AG04450 (cell line): ENCODE data around the gene RGS17. TPM values are rescaled to one million over a fixed set of nuclear protein-coding genes. Genes with fewer than 3 reads are reported as not detected.
A peak's percentile ranks its signal among the peaks of the same experiment; 100 is the strongest.
"Not testable (repeated sequence)": the region's sequence is repeated elsewhere in the genome, so short reads cannot be mapped to it uniquely, and the experiment has no call there.

Experiments
- CTCF ChIA-PET: fragments of 300-600, 350-600 bp; formaldehyde crosslinking; extraction: SDS; loops from one replicate; lab custom pipeline; 2022; ENCODE audit warnings: antibody characterized with exemption, inconsistent platforms; lab: Charles Lee
- POLR2A ChIA-PET: fragments of 350-600 bp; formaldehyde crosslinking; extraction: SDS; loops from one replicate; lab custom pipeline; 2021; ENCODE audit warnings: antibody characterized with exemption, inconsistent platforms; lab: Yijun Ruan, JAX
- DNase-seq: peaks from one replicate; pipeline ENCODE4 v3.0.0-alpha.2; 2011; ENCODE audit warnings: low read depth, low spot score
- H3K27ac ChIP-seq: one replicate; pipeline ENCODE4 v1.5.1; 2012; ENCODE audit warnings: low read depth, low read length, control low read depth
- H3K27me3 ChIP-seq: one replicate; pipeline ENCODE4 v1.6.0; 2012; ENCODE audit warnings: low read length; ENCODE audit not compliant: control insufficient read depth, insufficient read depth
- H3K4me3 ChIP-seq: 2 replicates; pipeline ENCODE4 v1.5.1; 2011; ENCODE audit warnings: mild to moderate bottlenecking, low read depth, low read length, control low read depth
- H3K9me3 ChIP-seq: 2 replicates; pipeline ENCODE4 v1.5.1; 2012; ENCODE audit warnings: low read length; ENCODE audit not compliant: control insufficient read depth, insufficient read depth
- CTCF ChIP-seq: IDR thresholded peaks from 2 replicates; pipeline ENCODE4 v1.5.1; 2011; ENCODE audit warnings: low read depth, low read length, control low read depth, inconsistent platforms
- polyA plus RNA-seq: library from polyadenylated mRNA; depleted of rRNA; stranded (reverse); fragments of >200 nt; gene quantifications from 2 replicates; pipeline ENCODE4 v1.2.3, GENCODE V29; 2011

RGS17 gene
- polyA plus RNA-seq, 1 experiment: 12.2 TPM

- DNase-seq: no peak
These were observed 9.8 kb downstream of the RGS17 start for GRCh38 chr6:153121311-153121710.

GRCh38 chr6:153117986-153118879 lies 12.8 kb downstream of the RGS17 start:
- DNase-seq: peak; percentile 26
- ChIA-PET CTCF (interaction anchor here (0.8 to 1.8 kb wide), 3 partner anchors 10 to 21 kb away, joined by 3 to 9 read pairs (median 3); no protein-coding TSS in a partner anchor), POLR2A (no interaction called here)
- no peaks in the 10 kb centered on the region for H3K9me3 ChIP-seq
- H3K4me3 ChIP-seq: no peak overlapping the region
- no peaks in the 10 kb centered on the region for H3K27me3 ChIP-seq
- no peak for TF ChIP-seq CTCF
- H3K27ac ChIP-seq: no peak overlapping the region

More at GRCh38 chr6:153121311-153121710, 9.8 kb downstream of the RGS17 start:
- no peaks in the 10 kb centered on the region for H3K27me3 ChIP-seq
- no peak overlapping the region for H3K27ac ChIP-seq
- POLR2A ChIA-PET: no interaction called here
- H3K9me3 ChIP-seq: no peaks in the 10 kb centered on the region
- CTCF ChIA-PET: no interaction called here
- no peak overlapping the region for H3K4me3 ChIP-seq
- no peak for TF ChIP-seq CTCF

- H3K27me3 ChIP-seq, CTCF ChIA-PET, H3K4me3 ChIP-seq, H3K9me3 ChIP-seq, DNase-seq, H3K27ac ChIP-seq: not testable (repeated sequence)
- POLR2A ChIA-PET: interaction anchor here (0.6 kb wide), 1 partner anchor 21 kb away, joined by 9 read pairs; no protein-coding TSS in a partner anchor
These were observed 20.0 kb downstream of the RGS17 start for GRCh38 chr6:153111082-153111481.

- H3K27ac ChIP-seq, DNase-seq, H3K9me3 ChIP-seq, H3K27me3 ChIP-seq, H3K4me3 ChIP-seq, CTCF ChIA-PET: not testable (repeated sequence)
- POLR2A ChIA-PET: interaction anchor here (0.6 kb wide), 1 partner anchor 20 kb away, joined by 9 read pairs; no protein-coding TSS in a partner anchor
These were observed 20.5 kb downstream of the RGS17 start for GRCh38 chr6:153110612-153111011.

GRCh38 chr6:153108315-153108714 lies 22.8 kb downstream of the RGS17 start:
- Histone ChIP-seq H3K27ac (no peak overlapping the region), H3K4me3 (no peak overlapping the region), H3K27me3 (no peaks in the 10 kb centered on the region), H3K9me3 (peaks cover 4% of the 10 kb centered on the region)
- ChIA-PET CTCF (interaction anchor here (0.6 to 2.8 kb wide), 12 partner anchors 10 to 402 kb away, joined by 3 to 20 read pairs (median 4); no protein-coding TSS in a partner anchor), POLR2A (no interaction called here)
- DNase-seq: no peak
- TF ChIP-seq CTCF: peak; percentile 48

- ChIA-PET CTCF (no interaction called here), POLR2A (no interaction called here)
- Histone ChIP-seq H3K27me3 (no peaks in the 10 kb centered on the region), H3K4me3 (no peak overlapping the region), H3K9me3 (peaks cover 2% of the 10 kb centered on the region), H3K27ac (no peak overlapping the region)
- no peak for DNase-seq
- no peak for TF ChIP-seq CTCF
These were observed 25.1 kb downstream of the RGS17 start for GRCh38 chr6:153106021-153106420.
